Dermis microvascular lymphatic vessel endothelial cell (primary cell): ENCODE results near the gene KIRREL3. TPM values are rescaled to one million over a fixed set of nuclear protein-coding genes. Genes with fewer than 3 reads are reported as not detected.

Source experiments
- DNase-seq, 2 donors: peaks; one replicate each; pipeline versions ENCODE4 v3.0.0 to v3.0.0-alpha.2; 2010; ENCODE audit warnings: low read depth in 2 of 2
- total RNA-seq: library from RNA; depleted of rRNA; stranded (reverse); fragments of >200 nt; gene quantifications from 2 replicates; pipeline ENCODE4 v1.2.1, GENCODE V29; 2014

The KIRREL3 gene
- total RNA-seq, 1 donor from 2014 or later: not detected

- no peak for DNase-seq
Observed at GRCh38 chr11:126602993-126603392, 397.6 kb downstream of the KIRREL3 start.

- no peak for DNase-seq
Observed at GRCh38 chr11:126602349-126602940, 398.1 kb downstream of the KIRREL3 start.

- DNase-seq: no peak
Observed at GRCh38 chr11:126601550-126602215, 398.9 kb downstream of the KIRREL3 start.

GRCh38 chr11:126601136-126601535 is 399.4 kb downstream of the KIRREL3 start:
- no peak for DNase-seq

- no peak for DNase-seq
Observed at GRCh38 chr11:126599217-126599897, 401.2 kb downstream of the KIRREL3 start.

- no peak for DNase-seq
Observed at GRCh38 chr11:126598344-126599216, 402.0 kb downstream of the KIRREL3 start.

- no peak for DNase-seq
Observed at GRCh38 chr11:126597041-126597440, 403.5 kb downstream of the KIRREL3 start.

- DNase-seq: no peak
Observed at GRCh38 chr11:126596474-126596873, 404.1 kb downstream of the KIRREL3 start.

GRCh38 chr11:126595560-126595959 is 405.0 kb downstream of the KIRREL3 start:
- DNase-seq: no peak

GRCh38 chr11:126594921-126595367 is 405.6 kb downstream of the KIRREL3 start:
- no peak for DNase-seq

GRCh38 chr11:126592496-126593410 is 407.8 kb downstream of the KIRREL3 start:
- DNase-seq: no peak

- no peak for DNase-seq
Observed at GRCh38 chr11:126591966-126592489, 408.5 kb downstream of the KIRREL3 start.

GRCh38 chr11:126589492-126589803 is 411.1 kb downstream of the KIRREL3 start:
- DNase-seq: no peak

GRCh38 chr11:126588630-126589491 is 411.7 kb downstream of the KIRREL3 start:
- DNase-seq: no peak

- no peak for DNase-seq
Observed at GRCh38 chr11:126587541-126587940, 413.0 kb downstream of the KIRREL3 start.

GRCh38 chr11:126585774-126586491 is 414.6 kb downstream of the KIRREL3 start:
- peak; percentile 76 to 96 for DNase-seq

- no peak for DNase-seq
Observed at GRCh38 chr11:126585388-126585773, 415.2 kb downstream of the KIRREL3 start.

- DNase-seq: no peak
Observed at GRCh38 chr11:126583594-126584427, 416.8 kb downstream of the KIRREL3 start.
